Body of pancreas (tissue), 4 donors: ENCODE data around the gene ACP7. TPM values are rescaled to one million over a fixed set of nuclear protein-coding genes. Genes with fewer than 3 reads are reported as not detected.
"Not testable (repeated sequence)": the region's sequence is repeated elsewhere in the genome, so short reads cannot be mapped to it uniquely, and the experiment has no call there.

Experiments
- ATAC-seq: fragments of 150-250 bp; one replicate; pipeline ENCODE4 v1.9.1; 2016
- DNase-seq, 4 donors: peaks; one replicate each; pipeline ENCODE4 v3.0.0-alpha.2; 2019
- H3K27ac ChIP-seq, 4 donors: fragments of 200-600 bp; sonication (generic); 1 replicate in 3 of 4; 2 replicates in 1 of 4; pipeline versions ENCODE4 v1.5.1 to v1.6.1; 2016 to 2019; ENCODE audit warnings: mild to moderate bottlenecking in 1 of 4, mixed read lengths in 1 of 4, moderate library complexity in 1 of 4
- H3K27me3 ChIP-seq, 2 donors: fragments of 200-600 bp; sonication (generic); one replicate each; pipeline ENCODE4 v1.6.0; 2016; ENCODE audit warnings: mild to moderate bottlenecking in 1 of 2
- H3K36me3 ChIP-seq, 2 donors: fragments of 200-600 bp; sonication (generic); replicated peaks in 1 of 2; 2 replicates each; pipeline ENCODE4 v1.5.1; 2016; ENCODE audit warnings: low read depth in 2 of 2; ENCODE audit not compliant: insufficient read depth in 1 of 2
- H3K4me1 ChIP-seq: fragments of 200-600 bp; sonication (generic); one replicate; pipeline ENCODE4 v1.6.0; 2016
- H3K4me3 ChIP-seq, 2 donors: fragments of 200-600 bp; sonication (generic); 1 replicate in 1 of 2; 2 replicates in 1 of 2; pipeline ENCODE4 v1.5.1; 2016 to 2019
- H3K9me3 ChIP-seq, 3 donors: fragments of 200-600 bp; sonication (generic); 1 replicate in 2 of 3; 2 replicates in 1 of 3; pipeline ENCODE4 v1.5.1; 2016
- POLR2A ChIP-seq, 3 donors: fragments of 450-650 bp; IDR thresholded peaks; one replicate each; pipeline ENCODE4 v1.6.1; 2016; ENCODE audit warnings: antibody characterized with exemption in 3 of 3, mild to moderate bottlenecking in 2 of 3
- WGBS, 2 donors: methylation state at CpG; one replicate each; pipeline ENCODE4 v1.1.5; 2017; 5-methylcytosine and 5-hydroxymethylcytosine counted together
- intact Hi-C: fragments of 100-400 bp; cut with DNase I; formaldehyde crosslinking; loops from one replicate; pipeline ENCODE4 v1.15.1; 2023
- total RNA-seq, 2 donors: library from RNA; depleted of rRNA; stranded (reverse); fragments of >200 nt; gene quantifications; one replicate each; pipeline ENCODE4 v1.1.0, GENCODE V29; 2016
- TF ChIP-seq, protein P1 (sequence below), 7 experiments: fragments of 450-650 bp in 4 of 7; fragments of 200-600 bp in 3 of 7; sonication (generic) in 3 of 7; IDR thresholded peaks; one replicate each; pipeline ENCODE4 v1.5.1; 2016 to 2019; ENCODE audit warnings: antibody characterized with exemption in 7 of 7

Gene ACP7
- total RNA-seq, 2 donors from 2014 or later: not detected

DNA sequence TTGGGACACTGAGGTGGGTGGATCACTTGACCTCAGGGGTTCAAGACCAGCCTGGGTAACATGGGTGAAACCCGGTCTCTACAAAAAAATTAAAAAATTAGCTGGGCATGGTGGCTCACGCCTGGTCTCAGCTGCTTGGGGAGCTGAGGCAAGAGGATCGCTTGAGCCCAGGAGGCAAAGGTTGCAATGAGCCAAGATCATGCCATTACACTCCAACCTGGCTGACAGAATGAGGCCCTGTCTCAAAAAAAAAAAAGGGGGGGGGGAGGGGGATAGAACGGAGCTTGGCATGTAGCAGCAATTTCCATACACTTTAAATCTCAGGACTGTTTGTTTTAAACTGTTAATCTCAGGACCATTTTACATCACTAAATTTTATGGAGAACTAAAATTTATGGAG lies 2.2 kb downstream of the ACP7 start:
- ATAC-seq: no peak
- Histone ChIP-seq H3K4me1 (peaks cover 10% of the 10 kb centered on the region), H3K36me3 (no peaks in the 10 kb centered on the region), H3K27me3 (peaks cover 0 to 6% of the 10 kb centered on the region in 2 donors), H3K27ac (no peak overlapping the region), H3K9me3 (no peaks in the 10 kb centered on the region), H3K4me3 (no peak overlapping the region)
- WGBS, 2 donors: 57 to 61% methylated on average over 4 of the region's 4 CpGs
- no peak for DNase-seq
- intact Hi-C loops: no loop called here
- TF ChIP-seq POLR2A (IDR thresholded peaks at IDR 0.05): no peak
- TF ChIP-seq, protein P1, sequence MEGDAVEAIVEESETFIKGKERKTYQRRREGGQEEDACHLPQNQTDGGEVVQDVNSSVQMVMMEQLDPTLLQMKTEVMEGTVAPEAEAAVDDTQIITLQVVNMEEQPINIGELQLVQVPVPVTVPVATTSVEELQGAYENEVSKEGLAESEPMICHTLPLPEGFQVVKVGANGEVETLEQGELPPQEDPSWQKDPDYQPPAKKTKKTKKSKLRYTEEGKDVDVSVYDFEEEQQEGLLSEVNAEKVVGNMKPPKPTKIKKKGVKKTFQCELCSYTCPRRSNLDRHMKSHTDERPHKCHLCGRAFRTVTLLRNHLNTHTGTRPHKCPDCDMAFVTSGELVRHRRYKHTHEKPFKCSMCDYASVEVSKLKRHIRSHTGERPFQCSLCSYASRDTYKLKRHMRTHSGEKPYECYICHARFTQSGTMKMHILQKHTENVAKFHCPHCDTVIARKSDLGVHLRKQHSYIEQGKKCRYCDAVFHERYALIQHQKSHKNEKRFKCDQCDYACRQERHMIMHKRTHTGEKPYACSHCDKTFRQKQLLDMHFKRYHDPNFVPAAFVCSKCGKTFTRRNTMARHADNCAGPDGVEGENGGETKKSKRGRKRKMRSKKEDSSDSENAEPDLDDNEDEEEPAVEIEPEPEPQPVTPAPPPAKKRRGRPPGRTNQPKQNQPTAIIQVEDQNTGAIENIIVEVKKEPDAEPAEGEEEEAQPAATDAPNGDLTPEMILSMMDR (IDR thresholded peaks at IDR 0.05): no peak

DNA sequence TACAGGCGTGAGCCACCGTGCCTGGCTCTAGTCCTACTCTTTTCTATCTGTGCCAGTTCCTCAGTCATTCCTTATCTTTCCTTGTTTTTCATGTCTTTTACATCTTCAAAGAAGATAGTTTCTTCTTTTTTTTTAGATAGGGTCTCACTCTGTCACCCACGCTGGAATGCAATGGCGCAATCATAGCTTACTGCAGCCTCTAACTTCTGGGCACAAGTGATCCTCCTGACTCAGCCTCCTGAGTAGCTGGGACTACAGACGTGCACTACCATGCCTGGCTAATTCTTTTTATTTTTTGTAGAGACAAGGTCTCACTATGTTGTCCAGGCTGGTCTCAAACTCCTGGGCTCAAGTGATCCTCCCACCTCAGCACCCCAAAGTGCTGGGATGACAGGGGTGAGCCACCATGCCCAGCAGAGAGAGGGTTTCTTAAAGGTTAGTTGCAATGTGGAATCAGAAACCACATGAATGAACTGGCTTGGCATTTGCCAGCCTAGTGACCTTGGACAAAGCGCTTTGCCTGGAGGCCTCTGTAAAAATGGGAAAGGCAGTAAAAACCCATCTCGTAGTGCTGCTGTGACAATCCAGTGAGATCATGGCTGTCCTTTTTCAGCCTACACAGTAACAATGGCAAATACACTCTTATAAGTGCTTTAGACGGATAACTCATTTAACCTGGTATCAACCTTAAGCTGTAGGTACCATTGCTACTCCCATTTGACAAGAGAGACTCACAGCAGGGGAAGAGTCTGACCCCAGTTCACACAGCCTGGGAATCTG lies 3.9 kb downstream of the ACP7 start:
- no peak overlapping the region for H3K4me3 ChIP-seq
- ATAC-seq (no peak), DNase-seq (no peak)
- H3K9me3 ChIP-seq: no peaks in the 10 kb centered on the region
- no peak overlapping the region for H3K27ac ChIP-seq
- peaks cover 0 to 6% of the 10 kb centered on the region in 2 donors for H3K27me3 ChIP-seq
- H3K4me1 ChIP-seq: peaks cover 8% of the 10 kb centered on the region
- 60 to 82% methylated on average over 6 to 8 of the region's 8 CpGs for WGBS, 2 donors
- intact Hi-C loops: no loop called here
- TF ChIP-seq, protein P1 (IDR thresholded peaks at IDR 0.05): no peak
- TF ChIP-seq POLR2A (IDR thresholded peaks at IDR 0.05): no peak
- no peaks in the 10 kb centered on the region for H3K36me3 ChIP-seq

DNA sequence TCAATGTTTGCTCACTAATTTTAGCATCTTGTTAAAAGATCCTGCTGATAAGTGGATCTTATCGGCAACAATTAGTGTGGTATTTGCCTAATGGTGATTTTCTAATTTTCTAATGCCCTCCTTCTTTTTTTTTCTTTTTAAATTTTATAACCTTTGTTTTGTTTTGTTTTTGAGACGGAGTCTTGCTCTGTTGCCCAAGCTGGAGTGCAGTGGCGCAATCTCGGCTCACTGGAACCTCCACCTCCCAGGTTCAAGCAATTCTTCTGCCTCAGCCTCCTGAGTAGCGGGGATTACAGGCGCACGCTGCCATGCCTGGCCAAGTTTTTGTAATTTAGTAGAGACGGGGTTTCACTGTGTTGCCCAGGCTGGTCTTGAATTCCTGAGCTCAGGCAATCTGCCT lies 5.8 kb downstream of the ACP7 start:
- H3K27ac ChIP-seq, H3K4me1 ChIP-seq, H3K4me3 ChIP-seq, H3K27me3 ChIP-seq, DNase-seq, intact Hi-C loops, H3K36me3 ChIP-seq, ATAC-seq, H3K9me3 ChIP-seq: not testable (repeated sequence)
- WGBS, 2 donors: 72 to 75% methylated on average over 8 of the region's 8 CpGs

DNA sequence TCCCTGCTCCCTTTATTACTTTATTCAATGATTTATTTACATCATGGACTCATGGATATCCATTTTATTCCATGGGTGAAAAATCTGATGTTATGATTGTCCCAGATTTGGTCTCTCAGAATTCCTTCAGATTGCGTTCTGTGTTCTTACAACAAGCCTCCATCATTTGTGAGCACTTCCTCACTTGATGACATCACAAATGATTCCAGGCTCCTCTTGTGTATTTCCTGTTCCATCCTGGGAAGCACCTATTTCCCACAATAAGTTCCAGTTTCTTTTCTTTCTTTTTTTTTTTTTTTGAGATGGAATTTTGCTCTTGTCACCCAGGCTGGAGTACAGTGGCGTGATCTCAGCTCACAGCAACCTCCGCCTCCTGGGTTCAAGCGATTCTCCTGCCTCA lies 6.7 kb downstream of the ACP7 start:
- no peaks in the 10 kb centered on the region for H3K9me3 ChIP-seq
- H3K27ac ChIP-seq: no peak overlapping the region
- no peak overlapping the region for H3K4me3 ChIP-seq
- no peaks in the 10 kb centered on the region for H3K4me1 ChIP-seq
- no peak for ATAC-seq
- DNase-seq: no peak
- WGBS, 2 donors: 83 to 86% methylated on average over 4 of the region's 4 CpGs
- TF ChIP-seq POLR2A (IDR thresholded peaks at IDR 0.05): no peak
- TF ChIP-seq, protein P1 (IDR thresholded peaks at IDR 0.05): no peak
- no peaks in the 10 kb centered on the region for H3K36me3 ChIP-seq
- H3K27me3 ChIP-seq: no peaks in the 10 kb centered on the region
- intact Hi-C loops: no loop called here

DNA sequence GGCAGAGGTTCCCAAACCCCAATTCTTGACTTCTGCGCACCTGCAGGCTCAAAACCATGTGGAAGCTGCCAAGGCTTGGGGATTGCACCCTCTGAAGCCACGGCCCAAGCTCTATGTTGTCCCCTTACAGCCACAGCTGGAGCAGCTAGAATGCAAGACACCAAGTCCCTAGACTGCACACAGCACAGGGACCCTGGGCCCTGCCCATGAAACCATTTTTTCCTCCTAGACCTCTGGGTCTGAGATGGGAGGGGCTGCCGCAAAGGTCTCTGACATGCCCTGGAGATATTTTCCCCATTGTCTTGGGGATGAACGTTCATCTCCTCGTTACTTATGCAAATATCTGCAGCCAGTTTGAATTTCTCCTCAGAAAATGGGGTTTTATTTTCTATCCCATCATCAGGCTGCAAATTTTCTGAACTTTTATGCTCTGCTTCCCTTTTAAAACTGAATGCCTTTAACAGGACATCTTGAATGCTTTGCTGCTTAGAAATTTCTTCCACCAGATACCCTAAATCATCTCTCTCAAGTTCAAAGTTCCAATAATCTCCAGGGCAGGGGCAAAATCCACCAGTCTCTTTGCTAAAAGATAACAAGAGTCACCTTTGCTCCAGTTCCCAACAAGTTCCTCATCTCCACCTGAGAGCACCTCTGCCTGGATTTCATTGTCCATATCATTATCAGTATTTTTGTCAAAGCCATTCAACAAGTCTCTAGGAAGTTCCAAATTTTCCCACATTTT lies 11.8 kb downstream of the ACP7 start:
- 77 to 84% methylated on average over 5 of the region's 5 CpGs for WGBS, 2 donors
- ATAC-seq, H3K4me1 ChIP-seq, H3K27ac ChIP-seq, DNase-seq, H3K4me3 ChIP-seq, H3K9me3 ChIP-seq, H3K36me3 ChIP-seq, H3K27me3 ChIP-seq, intact Hi-C loops: not testable (repeated sequence)
